Measurements from ENCODE around the gene HSFX3.
"Not testable (repeated sequence)": the region's sequence is repeated elsewhere in the genome, so short reads cannot be mapped to it uniquely, and the experiment has no call there.

DNA sequence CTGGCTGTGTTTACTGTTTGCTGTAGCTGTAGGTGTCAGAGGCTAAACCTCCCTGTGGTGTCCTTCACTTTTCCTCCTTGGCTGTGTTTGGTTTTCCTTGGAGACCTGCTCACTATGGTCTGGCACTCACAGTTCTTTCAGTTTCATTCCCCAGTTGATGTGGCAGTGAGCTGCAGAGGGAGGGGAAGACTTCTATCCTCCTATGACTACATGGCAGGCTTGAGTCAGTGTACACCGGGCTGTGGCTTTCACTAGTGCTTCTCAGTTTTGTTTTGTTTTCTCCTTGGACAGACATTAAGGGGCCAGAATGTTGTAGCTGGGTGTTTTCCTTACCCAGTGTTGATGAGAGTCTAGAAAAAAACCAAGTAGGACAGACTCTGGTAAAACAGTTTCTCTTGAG, 23.7 kb upstream of the HSFX3 start:
- TF ChIP-seq, protein P1, sequence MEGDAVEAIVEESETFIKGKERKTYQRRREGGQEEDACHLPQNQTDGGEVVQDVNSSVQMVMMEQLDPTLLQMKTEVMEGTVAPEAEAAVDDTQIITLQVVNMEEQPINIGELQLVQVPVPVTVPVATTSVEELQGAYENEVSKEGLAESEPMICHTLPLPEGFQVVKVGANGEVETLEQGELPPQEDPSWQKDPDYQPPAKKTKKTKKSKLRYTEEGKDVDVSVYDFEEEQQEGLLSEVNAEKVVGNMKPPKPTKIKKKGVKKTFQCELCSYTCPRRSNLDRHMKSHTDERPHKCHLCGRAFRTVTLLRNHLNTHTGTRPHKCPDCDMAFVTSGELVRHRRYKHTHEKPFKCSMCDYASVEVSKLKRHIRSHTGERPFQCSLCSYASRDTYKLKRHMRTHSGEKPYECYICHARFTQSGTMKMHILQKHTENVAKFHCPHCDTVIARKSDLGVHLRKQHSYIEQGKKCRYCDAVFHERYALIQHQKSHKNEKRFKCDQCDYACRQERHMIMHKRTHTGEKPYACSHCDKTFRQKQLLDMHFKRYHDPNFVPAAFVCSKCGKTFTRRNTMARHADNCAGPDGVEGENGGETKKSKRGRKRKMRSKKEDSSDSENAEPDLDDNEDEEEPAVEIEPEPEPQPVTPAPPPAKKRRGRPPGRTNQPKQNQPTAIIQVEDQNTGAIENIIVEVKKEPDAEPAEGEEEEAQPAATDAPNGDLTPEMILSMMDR (conservative IDR thresholded peaks at IDR 0.05; ENCODE audit: low read depth in 2 of 2), result not testable (repeated sequence)
- TF ChIP-seq ZNF114 (CRISPR knock-in tag; IDR thresholded peaks at IDR 0.05); EZH2phosphoT487 (IDR thresholded peaks at IDR 0.05; ENCODE audit: unreplicated experiment): not testable (repeated sequence)
